AG09319 (cell line): ENCODE measurements around the gene FGFBP2.

ENCODE experiments used
- DNase-seq: peaks from one replicate; pipeline ENCODE4 v3.0.0-alpha.2; 2010; ENCODE audit warnings: low read depth; ENCODE audit errors: extremely low read depth
- TF ChIP-seq, protein P1 (sequence below): IDR thresholded peaks from 2 replicates; pipeline ENCODE4 v1.5.1; 2011; ENCODE audit warnings: low read depth, mild to moderate bottlenecking, inconsistent platforms, low read length, moderate library complexity

FGFBP2 gene

DNA sequence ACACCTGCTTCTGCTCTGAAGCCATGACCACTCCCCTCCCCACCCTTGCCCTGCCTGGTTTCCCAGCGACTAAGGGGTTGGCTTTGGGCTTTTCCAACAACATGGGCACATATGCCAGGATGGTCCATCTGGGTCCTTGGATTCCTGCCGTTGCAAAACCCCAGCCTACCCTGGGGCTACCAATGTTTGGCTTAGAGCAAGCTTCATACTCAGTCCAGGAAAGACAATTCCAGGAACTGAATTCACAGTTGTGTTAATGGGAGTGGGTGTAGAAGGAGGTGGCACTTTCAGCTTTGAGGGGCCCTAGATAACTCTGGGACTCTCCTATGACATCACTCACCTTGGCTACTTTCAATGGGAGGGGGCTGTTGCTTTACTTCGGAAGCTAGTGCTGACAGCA lies 33.4 kb downstream of the FGFBP2 start:
- no peak for DNase-seq
- TF ChIP-seq, protein P1, sequence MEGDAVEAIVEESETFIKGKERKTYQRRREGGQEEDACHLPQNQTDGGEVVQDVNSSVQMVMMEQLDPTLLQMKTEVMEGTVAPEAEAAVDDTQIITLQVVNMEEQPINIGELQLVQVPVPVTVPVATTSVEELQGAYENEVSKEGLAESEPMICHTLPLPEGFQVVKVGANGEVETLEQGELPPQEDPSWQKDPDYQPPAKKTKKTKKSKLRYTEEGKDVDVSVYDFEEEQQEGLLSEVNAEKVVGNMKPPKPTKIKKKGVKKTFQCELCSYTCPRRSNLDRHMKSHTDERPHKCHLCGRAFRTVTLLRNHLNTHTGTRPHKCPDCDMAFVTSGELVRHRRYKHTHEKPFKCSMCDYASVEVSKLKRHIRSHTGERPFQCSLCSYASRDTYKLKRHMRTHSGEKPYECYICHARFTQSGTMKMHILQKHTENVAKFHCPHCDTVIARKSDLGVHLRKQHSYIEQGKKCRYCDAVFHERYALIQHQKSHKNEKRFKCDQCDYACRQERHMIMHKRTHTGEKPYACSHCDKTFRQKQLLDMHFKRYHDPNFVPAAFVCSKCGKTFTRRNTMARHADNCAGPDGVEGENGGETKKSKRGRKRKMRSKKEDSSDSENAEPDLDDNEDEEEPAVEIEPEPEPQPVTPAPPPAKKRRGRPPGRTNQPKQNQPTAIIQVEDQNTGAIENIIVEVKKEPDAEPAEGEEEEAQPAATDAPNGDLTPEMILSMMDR, result no peak

GRCh38 chr4:15928883-15929282 lies 34.1 kb downstream of the FGFBP2 start:
- TF ChIP-seq, protein P1, result no peak
- no peak for DNase-seq

DNA sequence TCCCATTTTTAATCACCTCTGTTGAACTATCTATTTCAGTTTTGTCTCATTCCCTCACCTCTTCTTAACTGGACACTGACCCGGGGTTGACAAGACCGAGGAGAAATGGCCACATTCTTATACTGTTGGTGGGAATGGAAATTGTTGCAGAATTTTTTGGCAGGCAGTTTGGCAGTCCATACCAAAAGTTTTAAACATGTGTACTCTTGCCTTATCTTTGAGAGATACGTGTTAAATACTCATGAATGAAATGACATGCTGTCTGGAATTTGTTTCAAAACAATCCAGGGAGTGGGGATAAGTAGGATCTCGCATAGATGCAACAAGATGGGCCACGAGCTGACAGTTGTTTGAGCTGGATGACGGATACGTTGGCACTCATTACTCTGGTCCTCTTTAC lies 36.5 kb downstream of the FGFBP2 start:
- TF ChIP-seq, protein P1, result no peak
- DNase-seq, result no peak

GRCh38 chr4:15925830-15926229 lies 37.1 kb downstream of the FGFBP2 start:
- no peak for DNase-seq
- TF ChIP-seq, protein P1, result no peak

DNA sequence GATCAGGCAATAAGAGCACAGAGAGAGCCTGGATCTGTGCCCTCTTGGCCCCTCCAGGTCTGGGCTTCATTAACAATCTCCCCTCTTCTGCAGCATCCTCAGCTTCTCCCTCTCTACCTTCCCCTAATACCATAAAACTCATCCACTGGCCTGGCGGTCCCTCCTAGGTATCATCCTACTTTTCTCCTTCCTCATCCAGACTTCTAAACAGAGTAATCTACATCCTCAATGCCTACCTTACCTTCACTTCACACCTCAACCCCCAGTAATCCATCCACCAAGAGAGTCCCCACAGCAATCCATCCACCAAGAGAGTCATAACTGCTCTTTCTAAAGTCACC lies 41.4 kb downstream of the FGFBP2 start:
- TF ChIP-seq, protein P1, result no peak
- DNase-seq, result no peak

DNA sequence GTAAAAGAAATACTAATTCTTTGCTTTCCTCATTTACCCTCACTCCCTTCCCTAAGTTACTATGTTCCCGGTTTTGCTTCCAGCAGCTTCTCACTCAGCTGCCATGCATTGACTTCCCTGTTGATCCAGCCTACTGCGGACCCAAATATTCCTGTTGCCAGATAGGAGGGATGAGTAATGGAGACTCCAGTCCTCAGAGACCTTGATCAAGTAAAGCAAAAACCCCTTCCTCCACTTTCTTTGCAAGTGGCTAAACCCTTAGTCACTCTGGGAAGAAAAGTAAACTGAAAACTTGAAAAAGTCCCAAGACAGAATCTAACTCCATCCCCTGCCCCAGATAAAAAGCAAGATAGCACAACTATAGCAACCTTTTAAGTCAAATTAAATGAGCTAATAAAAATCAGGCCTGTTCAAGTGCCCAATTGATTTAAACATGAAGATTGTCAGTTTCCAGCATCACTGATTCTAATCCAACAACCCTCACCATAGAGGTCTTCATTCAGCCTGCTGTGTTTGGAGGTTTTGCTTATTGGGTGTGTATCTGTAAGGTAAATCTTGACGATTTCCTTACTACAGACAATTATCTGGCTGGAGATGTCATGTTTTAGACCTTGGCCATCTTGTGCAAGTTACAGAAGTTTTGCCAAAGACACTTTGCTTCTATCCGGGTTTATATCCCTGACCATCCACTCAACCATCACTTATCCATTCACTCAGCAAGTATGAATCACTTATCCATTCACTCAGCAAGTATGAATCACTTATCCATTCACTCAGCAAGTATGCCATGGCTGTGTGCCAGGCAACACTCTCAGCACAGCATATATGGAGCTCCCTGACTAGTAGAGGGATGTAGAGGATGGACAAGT lies 42.0 kb downstream of the FGFBP2 start:
- DNase-seq, result peak; percentile 87
- TF ChIP-seq, protein P1, result no peak

DNA sequence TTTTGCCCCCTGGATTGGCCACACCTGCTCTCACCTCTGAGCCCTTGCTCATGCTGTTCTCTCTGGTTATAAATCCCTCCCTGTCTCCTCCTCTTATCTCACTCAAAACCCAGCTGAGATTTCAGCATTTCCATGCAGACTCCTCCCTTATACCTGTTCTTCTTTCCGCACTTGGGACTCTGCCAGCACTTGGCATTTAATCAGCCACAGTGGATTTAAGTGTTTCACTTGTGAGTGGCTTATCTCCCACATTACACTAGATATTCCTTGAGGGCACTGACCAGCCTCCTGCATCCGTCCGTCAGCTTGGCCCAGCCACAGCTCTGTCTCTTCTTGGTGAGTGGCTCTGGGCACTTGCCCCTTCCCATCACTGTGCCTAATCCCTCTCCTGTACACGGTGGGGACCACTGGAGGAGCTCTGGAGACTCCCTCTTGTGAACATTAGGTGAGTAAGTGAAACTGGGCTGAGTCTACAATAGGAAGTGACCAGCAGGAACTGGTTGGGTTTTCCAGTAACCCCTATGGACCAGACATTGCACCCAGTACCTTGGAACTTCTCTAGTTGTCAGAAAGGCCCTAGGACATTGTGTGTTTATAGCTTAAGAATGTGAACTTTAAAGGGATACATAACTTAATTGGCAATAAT lies 44.4 kb downstream of the FGFBP2 start:
- DNase-seq, result no peak
- TF ChIP-seq, protein P1, result no peak
